Measurements from ENCODE around the gene ATP4A.
"Not testable (repeated sequence)": the region's sequence is repeated elsewhere in the genome, so short reads cannot be mapped to it uniquely, and the experiment has no call there.

Gene ATP4A

GRCh38 chr19:35595928-35596327 is 32.5 kb upstream of the ATP4A start:
- Histone ChIP-seq H3K4me1 (ENCODE audit: control insufficient read depth in 2 of 2, insufficient read depth in 2 of 2, low read length in 2 of 2) (no peaks in the 10 kb centered on the region), H3K9ac (ENCODE audit: low read depth in 1 of 2, low read length in 2 of 2) (no peak overlapping the region), H3K36me3 (ENCODE audit: control insufficient read depth in 2 of 2, insufficient read depth in 2 of 2, low read length in 2 of 2) (no peaks in the 10 kb centered on the region), H3K27me3 (ENCODE audit: control insufficient read depth in 2 of 2, insufficient read depth in 2 of 2, low read length in 2 of 2) (no peaks in the 10 kb centered on the region), H3K4me3 (ENCODE audit: low read length in 2 of 2) (no peak overlapping the region), H3K27ac (ENCODE audit: low read depth in 2 of 2, low read length in 2 of 2) (no peak overlapping the region), H3K9me3 (ENCODE audit: control insufficient read depth in 2 of 2, low read length in 2 of 2) (no peaks in the 10 kb centered on the region)

GRCh38 chr19:35595026-35595425 is 31.6 kb upstream of the ATP4A start:
- H3K27me3 ChIP-seq (ENCODE audit: control insufficient read depth in 2 of 2, insufficient read depth in 2 of 2, low read length in 2 of 2); H3K4me3 ChIP-seq (ENCODE audit: low read length in 2 of 2); H3K27ac ChIP-seq (ENCODE audit: low read depth in 2 of 2, low read length in 2 of 2); H3K9me3 ChIP-seq (ENCODE audit: control insufficient read depth in 2 of 2, low read length in 2 of 2); H3K9ac ChIP-seq (ENCODE audit: low read depth in 1 of 2, low read length in 2 of 2); H3K36me3 ChIP-seq (ENCODE audit: control insufficient read depth in 2 of 2, insufficient read depth in 2 of 2, low read length in 2 of 2); H3K4me1 ChIP-seq (ENCODE audit: control insufficient read depth in 2 of 2, insufficient read depth in 2 of 2, low read length in 2 of 2): not testable (repeated sequence)

GRCh38 chr19:35592226-35592625 is 28.8 kb upstream of the ATP4A start:
- Histone ChIP-seq H3K9me3 (ENCODE audit: control insufficient read depth in 2 of 2, low read length in 2 of 2) (no peaks in the 10 kb centered on the region), H3K27ac (ENCODE audit: low read depth in 2 of 2, low read length in 2 of 2) (no peak overlapping the region), H3K4me3 (ENCODE audit: low read length in 2 of 2) (no peak overlapping the region), H3K36me3 (ENCODE audit: control insufficient read depth in 2 of 2, insufficient read depth in 2 of 2, low read length in 2 of 2) (no peaks in the 10 kb centered on the region), H3K9ac (ENCODE audit: low read depth in 1 of 2, low read length in 2 of 2) (no peak overlapping the region), H3K4me1 (ENCODE audit: control insufficient read depth in 2 of 2, insufficient read depth in 2 of 2, low read length in 2 of 2) (no peaks in the 10 kb centered on the region), H3K27me3 (ENCODE audit: control insufficient read depth in 2 of 2, insufficient read depth in 2 of 2, low read length in 2 of 2) (no peaks in the 10 kb centered on the region)

GRCh38 chr19:35590875-35591274 is 27.4 kb upstream of the ATP4A start:
- no peaks in the 10 kb centered on the region for H3K9me3 ChIP-seq (ENCODE audit: control insufficient read depth in 2 of 2, low read length in 2 of 2)
- H3K4me1 ChIP-seq (ENCODE audit: control insufficient read depth in 2 of 2, insufficient read depth in 2 of 2, low read length in 2 of 2), result no peaks in the 10 kb centered on the region
- no peak overlapping the region for H3K27ac ChIP-seq (ENCODE audit: low read depth in 2 of 2, low read length in 2 of 2)
- H3K27me3 ChIP-seq (ENCODE audit: control insufficient read depth in 2 of 2, insufficient read depth in 2 of 2, low read length in 2 of 2), result no peaks in the 10 kb centered on the region
- no peak overlapping the region for H3K4me3 ChIP-seq (ENCODE audit: low read length in 2 of 2)
- no peak overlapping the region for H3K9ac ChIP-seq (ENCODE audit: low read depth in 1 of 2, low read length in 2 of 2)
- H3K36me3 ChIP-seq (ENCODE audit: control insufficient read depth in 2 of 2, insufficient read depth in 2 of 2, low read length in 2 of 2), result no peaks in the 10 kb centered on the region

DNA sequence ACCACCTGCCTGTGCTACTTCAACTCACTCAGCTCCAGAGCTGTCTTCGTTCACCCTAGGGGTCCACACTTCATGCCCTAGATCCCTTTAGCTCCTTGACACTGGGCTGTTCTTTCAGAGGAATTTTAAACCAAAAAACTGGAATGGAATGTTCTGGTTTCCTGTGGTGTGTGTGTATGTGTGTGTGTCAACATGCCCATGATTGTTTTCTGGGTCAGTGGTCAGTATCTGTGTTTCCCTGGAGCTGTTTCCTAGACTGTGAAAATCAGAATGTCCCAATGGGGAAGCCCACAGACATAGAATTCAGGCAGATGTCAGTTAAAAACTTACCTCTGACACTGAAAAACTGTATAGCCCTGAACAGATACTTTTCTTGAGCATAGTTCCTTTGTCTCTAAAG is 23.9 kb upstream of the ATP4A start:
- H3K9me3 ChIP-seq (ENCODE audit: control insufficient read depth in 2 of 2, low read length in 2 of 2), result no peaks in the 10 kb centered on the region
- H3K4me3 ChIP-seq (ENCODE audit: low read length in 2 of 2), result no peak overlapping the region
- H3K9ac ChIP-seq (ENCODE audit: low read depth in 1 of 2, low read length in 2 of 2), result no peak overlapping the region
- no peaks in the 10 kb centered on the region for H3K36me3 ChIP-seq (ENCODE audit: control insufficient read depth in 2 of 2, insufficient read depth in 2 of 2, low read length in 2 of 2)
- H3K27ac ChIP-seq (ENCODE audit: low read depth in 2 of 2, low read length in 2 of 2), result no peak overlapping the region
- no peaks in the 10 kb centered on the region for H3K4me1 ChIP-seq (ENCODE audit: control insufficient read depth in 2 of 2, insufficient read depth in 2 of 2, low read length in 2 of 2)
- H3K27me3 ChIP-seq (ENCODE audit: control insufficient read depth in 2 of 2, insufficient read depth in 2 of 2, low read length in 2 of 2), result no peaks in the 10 kb centered on the region

- H3K27me3 ChIP-seq (ENCODE audit: control insufficient read depth in 2 of 2, insufficient read depth in 2 of 2, low read length in 2 of 2), result no peaks in the 10 kb centered on the region
- no peak within 1 kb of the TSS for H3K9ac ChIP-seq (ENCODE audit: low read depth in 1 of 2, low read length in 2 of 2)
- H3K4me1 ChIP-seq (ENCODE audit: control insufficient read depth in 2 of 2, insufficient read depth in 2 of 2, low read length in 2 of 2), result no peaks in the 10 kb centered on the region
- no peaks in the 10 kb centered on the region for H3K9me3 ChIP-seq (ENCODE audit: control insufficient read depth in 2 of 2, low read length in 2 of 2)
- no peak within 1 kb of the TSS for H3K27ac ChIP-seq (ENCODE audit: low read depth in 2 of 2, low read length in 2 of 2)
- no peak within 1 kb of the TSS for H3K4me3 ChIP-seq (ENCODE audit: low read length in 2 of 2)
- no peaks in the 10 kb centered on the region for H3K36me3 ChIP-seq (ENCODE audit: control insufficient read depth in 2 of 2, insufficient read depth in 2 of 2, low read length in 2 of 2)
Measured at GRCh38 chr19:35585848-35586247, 22.4 kb upstream of the ATP4A start, which contains the start of gene PMIS2. Gene PMIS2 (plus strand): TSS chr19:35586173. CDS start chr19:35586260, 87 bp downstream.

GRCh38 chr19:35582760-35583159 is 19.3 kb upstream of the ATP4A start:
- no peak overlapping the region for H3K4me3 ChIP-seq (ENCODE audit: low read length in 2 of 2)
- H3K9ac ChIP-seq (ENCODE audit: low read depth in 1 of 2, low read length in 2 of 2), result no peak overlapping the region
- no peaks in the 10 kb centered on the region for H3K27me3 ChIP-seq (ENCODE audit: control insufficient read depth in 2 of 2, insufficient read depth in 2 of 2, low read length in 2 of 2)
- H3K27ac ChIP-seq (ENCODE audit: low read depth in 2 of 2, low read length in 2 of 2), result no peak overlapping the region
- H3K36me3 ChIP-seq (ENCODE audit: control insufficient read depth in 2 of 2, insufficient read depth in 2 of 2, low read length in 2 of 2), result no peaks in the 10 kb centered on the region
- no peaks in the 10 kb centered on the region for H3K9me3 ChIP-seq (ENCODE audit: control insufficient read depth in 2 of 2, low read length in 2 of 2)
- H3K4me1 ChIP-seq (ENCODE audit: control insufficient read depth in 2 of 2, insufficient read depth in 2 of 2, low read length in 2 of 2), result no peaks in the 10 kb centered on the region

DNA sequence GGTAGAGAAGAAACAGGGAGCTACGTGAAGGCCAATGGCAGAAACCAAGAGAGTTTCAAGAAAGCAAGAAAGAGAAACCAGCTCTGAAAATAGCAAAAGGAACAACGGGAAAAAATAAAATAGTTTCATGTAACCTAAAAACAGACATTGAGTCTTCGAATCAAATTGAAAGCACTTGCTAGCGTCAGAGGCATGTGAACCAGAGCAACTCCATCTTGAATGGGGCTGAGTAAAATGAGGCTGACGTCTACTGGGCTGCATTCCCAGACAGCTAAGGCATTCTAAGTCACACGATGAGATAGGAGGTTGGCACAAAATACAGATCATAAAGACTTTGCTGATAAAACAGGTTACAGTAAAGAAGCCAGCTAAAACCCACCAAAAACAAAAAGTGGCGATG is 15.2 kb upstream of the ATP4A start:
- Histone ChIP-seq H3K36me3 (ENCODE audit: control insufficient read depth in 2 of 2, insufficient read depth in 2 of 2, low read length in 2 of 2) (no peaks in the 10 kb centered on the region), H3K27ac (ENCODE audit: low read depth in 2 of 2, low read length in 2 of 2) (no peak overlapping the region), H3K4me1 (ENCODE audit: control insufficient read depth in 2 of 2, insufficient read depth in 2 of 2, low read length in 2 of 2) (no peaks in the 10 kb centered on the region), H3K27me3 (ENCODE audit: control insufficient read depth in 2 of 2, insufficient read depth in 2 of 2, low read length in 2 of 2) (no peaks in the 10 kb centered on the region), H3K4me3 (ENCODE audit: low read length in 2 of 2) (no peak overlapping the region), H3K9me3 (ENCODE audit: control insufficient read depth in 2 of 2, low read length in 2 of 2) (peaks cover 3 to 9% of the 10 kb centered on the region in 2 donors), H3K9ac (ENCODE audit: low read depth in 1 of 2, low read length in 2 of 2) (no peak overlapping the region)

DNA sequence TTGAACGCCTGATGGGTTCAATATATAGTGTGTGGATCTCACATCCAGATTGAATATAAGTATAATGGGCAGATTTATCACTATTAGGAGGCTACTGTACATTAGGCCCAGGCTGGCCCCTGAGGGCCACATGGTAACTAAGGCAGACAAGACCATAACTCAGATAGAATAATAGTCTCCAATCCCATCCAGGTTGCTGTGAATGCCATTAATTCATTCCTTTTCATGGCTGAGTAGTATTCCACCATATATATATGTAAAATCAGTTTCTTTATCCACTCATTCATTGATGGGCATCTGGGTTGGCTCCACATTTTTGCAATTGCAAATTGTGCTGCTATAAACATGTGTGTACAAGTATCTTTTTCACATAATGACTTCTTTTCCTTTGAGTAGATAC is 14.5 kb upstream of the ATP4A start:
- Histone ChIP-seq H3K36me3 (ENCODE audit: control insufficient read depth in 2 of 2, insufficient read depth in 2 of 2, low read length in 2 of 2) (no peaks in the 10 kb centered on the region), H3K27ac (ENCODE audit: low read depth in 2 of 2, low read length in 2 of 2) (no peak overlapping the region), H3K9ac (ENCODE audit: low read depth in 1 of 2, low read length in 2 of 2) (no peak overlapping the region), H3K27me3 (ENCODE audit: control insufficient read depth in 2 of 2, insufficient read depth in 2 of 2, low read length in 2 of 2) (no peaks in the 10 kb centered on the region), H3K4me1 (ENCODE audit: control insufficient read depth in 2 of 2, insufficient read depth in 2 of 2, low read length in 2 of 2) (no peaks in the 10 kb centered on the region), H3K9me3 (ENCODE audit: control insufficient read depth in 2 of 2, low read length in 2 of 2) (peaks cover 3 to 9% of the 10 kb centered on the region in 2 donors), H3K4me3 (ENCODE audit: low read length in 2 of 2) (no peak overlapping the region)

- no peaks in the 10 kb centered on the region for H3K36me3 ChIP-seq (ENCODE audit: control insufficient read depth in 2 of 2, insufficient read depth in 2 of 2, low read length in 2 of 2)
- H3K9ac ChIP-seq (ENCODE audit: low read depth in 1 of 2, low read length in 2 of 2), result no peak overlapping the region
- H3K27ac ChIP-seq (ENCODE audit: low read depth in 2 of 2, low read length in 2 of 2), result no peak overlapping the region
Measured at GRCh38 chr19:35571406-35571965, 8.0 kb upstream of the ATP4A start.

More at GRCh38 chr19:35571406-35571965, 8.0 kb upstream of the ATP4A start:
- Histone ChIP-seq H3K4me1 (ENCODE audit: control insufficient read depth in 2 of 2, insufficient read depth in 2 of 2, low read length in 2 of 2) (no peaks in the 10 kb centered on the region), H3K27me3 (ENCODE audit: control insufficient read depth in 2 of 2, insufficient read depth in 2 of 2, low read length in 2 of 2) (peaks cover 0 to 6% of the 10 kb centered on the region in 2 donors), H3K9me3 (ENCODE audit: control insufficient read depth in 2 of 2, low read length in 2 of 2) (peaks cover 2 to 4% of the 10 kb centered on the region in 2 donors), H3K4me3 (ENCODE audit: low read length in 2 of 2) (no peak overlapping the region)

Data from mucosa of rectum (tissue), 2 donors.